Measurements from ENCODE around the gene PACS2. TPM values are rescaled to one million over a fixed set of nuclear protein-coding genes. Genes with fewer than 3 reads are reported as not detected.
A peak's percentile ranks its signal among the peaks of the same experiment; 100 is the strongest.

PACS2 gene
- total RNA-seq, 2 donors from 2014 or later = 24.9 to 26.3 TPM

DNA sequence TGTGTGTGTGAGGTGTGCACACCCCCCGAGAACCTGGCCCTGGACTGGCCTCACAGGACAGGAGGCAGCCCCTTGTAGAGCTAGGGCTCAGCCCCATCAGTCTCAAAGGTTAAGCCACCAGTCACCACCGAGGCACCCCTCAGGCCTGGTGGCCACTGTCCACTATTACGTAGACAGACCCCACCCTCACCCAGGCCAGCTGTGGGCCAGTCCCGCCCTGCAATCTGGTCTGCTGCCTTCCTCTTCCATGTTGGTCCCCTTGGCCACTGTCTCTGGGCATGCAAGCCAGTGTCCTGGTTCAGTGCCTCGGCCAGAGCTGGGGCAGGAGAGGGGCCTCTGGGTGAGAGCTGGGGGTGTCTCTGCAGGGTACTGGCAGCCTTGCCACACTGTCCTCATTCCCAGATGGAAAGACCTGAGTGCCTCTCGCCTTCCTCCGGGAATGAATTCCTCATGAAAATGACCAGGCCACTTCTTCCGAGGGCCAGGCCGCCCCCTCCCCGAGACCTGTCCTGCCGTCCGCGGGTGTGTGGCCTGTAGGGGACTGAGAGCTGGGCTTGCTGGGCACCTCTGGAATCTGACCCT, 82.9 kb downstream of the PACS2 start:
- DNase-seq (ENCODE audit: low spot score) = peak; percentile 52
- H3K4me1 Mint-ChIP-seq (ENCODE audit: low read depth in 2 of 2) = peaks cover 0 to 22% of the 10 kb centered on the region in 2 donors

DNA sequence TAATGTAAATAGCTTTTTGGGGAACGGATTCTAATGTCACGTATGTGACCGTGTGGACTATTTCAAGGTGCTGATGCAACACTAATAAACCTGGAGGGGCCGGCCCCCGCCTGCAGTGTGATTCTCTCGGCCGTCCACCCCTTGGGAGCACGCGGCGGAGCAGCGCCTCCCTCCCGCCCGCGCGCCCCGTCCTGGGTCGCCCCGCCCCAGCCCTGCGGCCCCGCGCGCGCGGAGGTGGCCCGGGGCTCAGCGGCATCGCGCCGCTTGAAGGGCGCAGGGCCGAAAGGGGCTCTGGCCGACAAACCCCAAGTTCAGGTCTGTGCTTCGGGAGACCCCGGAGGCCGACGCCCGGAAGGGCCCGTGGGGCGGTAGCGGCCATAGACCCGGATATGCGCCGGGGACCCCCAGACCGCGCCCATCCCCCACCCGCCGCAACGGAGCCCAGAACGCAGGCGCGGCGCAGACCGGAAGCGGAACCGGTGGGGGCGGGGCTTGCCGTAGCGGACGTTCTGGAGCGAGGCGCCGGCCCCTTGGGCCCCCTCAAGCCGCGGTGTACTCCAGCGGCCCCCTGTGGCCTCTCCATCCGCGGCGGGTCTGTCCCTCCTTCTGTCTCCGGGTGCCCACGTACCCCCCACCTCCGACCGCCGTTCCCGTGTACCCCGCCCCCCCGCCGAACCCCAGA, 83.6 kb downstream of the PACS2 start, which contains the start of gene TEX22:
Gene TEX22, plus strand, starts transcription at position 495 of the 682 bp plus-strand sequence. CDS start 803 bp downstream, outside the sequence.
- Mint-ChIP-seq H3K4me1 (ENCODE audit: low read depth in 2 of 2) (peaks cover 0 to 22% of the 10 kb centered on the region in 2 donors), H3K9me3 (no peaks in the 10 kb centered on the region), H3K27me3 (no peaks in the 10 kb centered on the region), H3K4me3 (peak within 1 kb of the TSS; percentile 90), H3K27ac (peak within 1 kb of the TSS; percentile 66 to 82), H3K36me3 (peaks cover 12% of the 10 kb centered on the region)
- DNase-seq (ENCODE audit: low spot score) = peak; percentile 93
- peak; percentile 91 to 93 for ATAC-seq

More for the DNA sequence above, 82.9 kb downstream of the PACS2 start:
- ATAC-seq = no peak
- peaks cover 12% of the 10 kb centered on the region for H3K36me3 Mint-ChIP-seq
- peak overlapping the region; percentile 66 to 82 for H3K27ac Mint-ChIP-seq
- no peaks in the 10 kb centered on the region for H3K9me3 Mint-ChIP-seq
- peak overlapping the region; percentile 71 for H3K4me3 Mint-ChIP-seq
- no peaks in the 10 kb centered on the region for H3K27me3 Mint-ChIP-seq

DNA sequence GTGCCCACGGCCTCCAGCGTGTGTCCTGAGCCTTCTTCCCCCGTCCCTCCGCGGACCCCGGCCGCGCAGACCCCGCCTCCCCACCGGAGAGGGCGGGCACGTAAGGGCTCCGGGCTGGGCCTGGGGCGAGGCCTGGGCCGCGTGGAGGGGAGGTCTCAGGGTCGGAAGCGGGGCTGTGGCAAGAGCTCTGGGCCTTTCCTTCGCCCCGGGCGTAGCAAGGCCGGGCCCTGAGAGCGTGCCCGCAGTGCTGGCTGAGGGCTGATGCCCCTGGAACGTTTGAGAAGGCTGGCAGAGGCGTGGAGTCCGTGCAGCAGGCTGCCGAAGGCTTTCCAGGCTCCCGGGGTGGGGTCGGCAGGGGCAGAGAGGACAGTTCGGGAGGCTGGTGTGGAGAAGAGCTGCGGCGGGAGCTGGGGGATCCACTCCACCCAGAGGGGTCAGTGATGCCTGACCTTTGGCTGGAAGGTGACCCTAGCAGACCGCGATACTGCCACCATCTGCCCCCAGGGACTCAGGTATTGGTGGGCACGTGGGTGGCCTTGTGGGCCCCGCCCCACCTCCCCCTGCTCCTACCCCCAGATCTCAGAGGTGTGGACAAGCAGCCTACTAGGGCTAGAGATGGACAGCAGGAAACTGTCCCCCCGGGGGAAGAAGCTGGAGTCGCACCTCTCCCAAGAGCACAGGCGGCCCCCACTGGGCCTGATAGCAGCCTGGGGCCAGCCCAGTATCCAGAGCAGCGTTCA, 84.3 kb downstream of the PACS2 start:
- Mint-ChIP-seq H3K4me3 (peak overlapping the region; percentile 90), H3K27me3 (no peaks in the 10 kb centered on the region), H3K9me3 (no peaks in the 10 kb centered on the region), H3K4me1 (ENCODE audit: low read depth in 2 of 2) (peaks cover 0 to 22% of the 10 kb centered on the region in 2 donors), H3K27ac (peak overlapping the region; percentile 66 to 68), H3K36me3 (peaks cover 12% of the 10 kb centered on the region)
- DNase-seq (ENCODE audit: low spot score) (peak; percentile 74), ATAC-seq (peak; percentile 75 to 78)

DNA sequence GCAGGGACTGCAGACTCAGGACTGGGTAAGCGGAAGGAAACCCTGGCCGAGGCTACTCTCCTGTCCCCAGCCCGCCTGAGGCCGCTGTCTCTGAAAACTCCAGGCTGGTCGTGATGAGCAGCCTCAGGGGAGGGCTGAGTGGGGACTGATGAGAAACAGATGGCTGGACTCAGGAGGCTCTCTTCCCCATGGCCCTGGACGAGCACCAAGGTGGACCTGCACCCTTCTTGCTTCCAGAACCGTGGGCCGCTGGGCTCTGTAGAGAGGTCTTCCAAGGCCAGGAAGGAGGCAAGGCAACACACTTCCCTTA, 84.9 kb downstream of the PACS2 start:
- H3K36me3 Mint-ChIP-seq = peaks cover 12% of the 10 kb centered on the region
- H3K27ac Mint-ChIP-seq = peak overlapping the region; percentile 66 to 68
- DNase-seq (ENCODE audit: low spot score) (no peak), ATAC-seq (no peak)
- no peaks in the 10 kb centered on the region for H3K9me3 Mint-ChIP-seq
- peak overlapping the region; percentile 90 for H3K4me3 Mint-ChIP-seq
- no peaks in the 10 kb centered on the region for H3K27me3 Mint-ChIP-seq
- peaks cover 0 to 25% of the 10 kb centered on the region in 2 donors for H3K4me1 Mint-ChIP-seq (ENCODE audit: low read depth in 2 of 2)

- Mint-ChIP-seq H3K27ac (no peak overlapping the region), H3K27me3 (no peaks in the 10 kb centered on the region), H3K36me3 (peaks cover 12% of the 10 kb centered on the region), H3K9me3 (no peaks in the 10 kb centered on the region), H3K4me1 (ENCODE audit: low read depth in 2 of 2) (peaks cover 0 to 26% of the 10 kb centered on the region in 2 donors), H3K4me3 (peak overlapping the region; percentile 90)
- DNase-seq (ENCODE audit: low spot score) (peak; percentile 44), ATAC-seq (no peak)
These were observed 85.5 kb downstream of the PACS2 start for GRCh38 chr14:105400016-105400415.

- Mint-ChIP-seq H3K27me3 (no peaks in the 10 kb centered on the region), H3K27ac (no peak overlapping the region), H3K4me1 (ENCODE audit: low read depth in 2 of 2) (peaks cover 0 to 23% of the 10 kb centered on the region in 2 donors), H3K9me3 (no peaks in the 10 kb centered on the region), H3K4me3 (no peak overlapping the region), H3K36me3 (peaks cover 12% of the 10 kb centered on the region)
- no peak for ATAC-seq
- no peak for DNase-seq (ENCODE audit: low spot score)
These were observed 87.2 kb downstream of the PACS2 start for GRCh38 chr14:105401699-105402098.

DNA sequence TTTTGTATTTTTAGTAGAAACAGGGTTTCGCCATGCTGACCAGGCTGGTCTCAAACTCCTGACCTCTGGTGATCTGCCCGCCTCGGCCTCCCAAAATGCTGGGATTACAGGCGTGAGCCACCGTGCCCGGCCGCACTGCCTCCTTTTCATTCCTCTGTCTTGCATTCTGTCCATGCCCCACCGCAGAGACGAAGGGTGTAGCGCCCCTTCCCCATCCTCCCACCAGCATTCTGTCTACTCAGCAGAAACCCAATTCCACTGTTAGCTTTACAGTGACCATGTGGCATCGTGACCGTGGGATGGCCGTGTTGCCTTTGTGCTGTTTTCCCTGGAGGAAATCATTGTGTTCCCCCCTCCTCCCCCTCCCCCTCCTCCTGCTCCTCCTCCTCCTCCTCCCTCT, 94.0 kb downstream of the PACS2 start:
- DNase-seq (ENCODE audit: low spot score) = no peak
- Mint-ChIP-seq H3K4me3 (no peak overlapping the region), H3K4me1 (ENCODE audit: low read depth in 2 of 2) (peaks cover 0 to 7% of the 10 kb centered on the region in 2 donors), H3K27ac (no peak overlapping the region), H3K9me3 (no peaks in the 10 kb centered on the region), H3K36me3 (no peaks in the 10 kb centered on the region), H3K27me3 (peaks cover 12 to 18% of the 10 kb centered on the region in 2 donors)
- no peak for ATAC-seq

DNA sequence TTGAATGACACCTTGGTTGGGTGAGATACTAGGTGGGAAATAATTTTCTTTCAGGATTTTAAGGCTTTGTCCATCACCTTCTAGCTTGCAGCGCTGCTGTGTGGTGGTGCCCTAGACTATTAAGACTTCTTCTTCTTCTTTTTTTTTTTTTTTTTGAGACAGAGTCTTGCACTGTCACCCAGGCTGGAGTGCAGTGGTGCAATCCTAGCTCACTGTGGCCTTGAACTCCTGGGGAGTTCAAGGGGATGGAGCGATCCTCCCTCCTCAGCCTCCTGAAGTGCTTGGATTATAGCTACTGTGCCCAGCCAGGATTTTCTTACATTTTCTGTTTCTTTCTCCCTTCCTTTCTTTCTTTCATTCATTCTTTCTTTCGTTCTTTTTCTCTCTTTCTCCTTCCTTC, 94.8 kb downstream of the PACS2 start:
- Mint-ChIP-seq H3K27me3 (peaks cover 12 to 18% of the 10 kb centered on the region in 2 donors), H3K36me3 (no peaks in the 10 kb centered on the region), H3K9me3 (no peaks in the 10 kb centered on the region), H3K4me3 (no peak overlapping the region), H3K4me1 (ENCODE audit: low read depth in 2 of 2) (peaks cover 0 to 4% of the 10 kb centered on the region in 2 donors), H3K27ac (no peak overlapping the region)
- no peak for DNase-seq (ENCODE audit: low spot score)
- no peak for ATAC-seq

DNA sequence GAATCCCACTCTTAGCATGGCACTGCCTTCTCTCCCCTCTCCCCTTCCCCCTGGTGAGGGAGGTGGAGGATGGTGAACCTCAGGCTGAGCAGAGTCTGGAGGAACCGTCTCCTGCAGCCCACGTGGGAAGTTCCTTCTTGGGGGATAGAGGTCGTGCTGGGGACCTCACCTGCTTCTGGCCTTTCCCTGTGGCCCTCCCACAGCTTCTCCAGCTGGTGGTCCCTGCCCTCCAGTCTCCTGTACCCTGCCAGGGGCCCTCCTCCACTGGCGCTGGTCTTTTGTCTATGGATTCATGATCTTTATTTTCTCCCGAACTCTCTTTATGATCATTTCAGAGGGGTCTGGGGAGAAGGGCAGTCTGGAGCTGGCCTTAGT, 96.1 kb downstream of the PACS2 start:
- no peak for ATAC-seq
- no peak for DNase-seq (ENCODE audit: low spot score)
- peaks cover 12 to 18% of the 10 kb centered on the region in 2 donors for H3K27me3 Mint-ChIP-seq
- no peaks in the 10 kb centered on the region for H3K36me3 Mint-ChIP-seq
- H3K4me1 Mint-ChIP-seq (ENCODE audit: low read depth in 2 of 2) = peaks cover 0 to 2% of the 10 kb centered on the region in 2 donors
- no peaks in the 10 kb centered on the region for H3K9me3 Mint-ChIP-seq
- H3K27ac Mint-ChIP-seq = no peak overlapping the region
- no peak overlapping the region for H3K4me3 Mint-ChIP-seq

DNA sequence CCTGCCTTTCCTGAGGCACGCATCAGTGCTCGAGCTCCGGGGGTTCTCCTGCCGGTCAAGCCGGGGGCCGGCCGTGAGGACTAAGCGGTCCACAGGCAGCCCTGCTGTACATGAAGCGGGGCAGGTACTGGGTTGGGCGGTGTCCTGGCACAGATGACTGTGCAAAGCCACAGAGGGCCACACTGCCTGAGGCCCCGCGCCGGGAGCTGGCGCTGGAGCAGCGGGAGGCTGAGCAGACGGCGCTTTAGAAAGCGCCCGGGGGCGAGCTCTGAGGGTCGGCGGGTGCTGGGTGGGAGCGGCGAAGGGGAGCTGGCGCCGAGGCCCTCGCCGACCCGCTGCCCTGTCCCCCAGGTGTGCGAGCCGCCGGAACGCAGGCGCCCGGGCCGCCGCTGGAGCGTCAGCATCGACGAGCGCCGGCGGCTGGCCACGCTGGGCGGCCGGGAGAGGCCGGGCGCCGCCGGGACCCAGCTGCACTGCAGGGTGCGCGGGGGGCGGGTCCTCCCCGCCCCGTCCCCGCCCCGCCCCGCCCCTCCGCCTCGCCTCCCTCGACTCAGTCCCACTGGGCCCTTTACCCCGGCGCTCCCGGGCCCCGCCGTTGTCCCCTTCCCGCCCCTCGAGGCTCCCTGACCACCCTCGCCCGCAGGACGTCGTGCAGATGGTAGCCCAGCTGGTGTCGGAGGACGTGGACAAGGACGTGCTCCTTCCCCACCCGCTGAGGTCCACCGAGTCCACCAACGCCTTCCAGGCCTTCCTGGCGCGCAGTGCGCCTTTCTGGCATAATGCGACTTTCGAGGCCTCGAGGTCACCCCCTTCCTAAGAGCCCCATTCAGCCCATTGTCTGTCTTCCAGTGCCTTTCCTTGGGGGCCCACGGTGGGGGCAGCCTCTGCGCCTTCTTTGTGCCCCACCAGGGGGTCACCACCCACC, 96.7 kb downstream of the PACS2 start:
- no peak overlapping the region for H3K4me3 Mint-ChIP-seq
- no peaks in the 10 kb centered on the region for H3K36me3 Mint-ChIP-seq
- H3K9me3 Mint-ChIP-seq = no peaks in the 10 kb centered on the region
- DNase-seq (ENCODE audit: low spot score) (no peak), ATAC-seq (peak; percentile 72 to 86)
- peaks cover 12 to 18% of the 10 kb centered on the region in 2 donors for H3K27me3 Mint-ChIP-seq
- H3K4me1 Mint-ChIP-seq (ENCODE audit: low read depth in 2 of 2) = peaks cover 0 to 2% of the 10 kb centered on the region in 2 donors
- H3K27ac Mint-ChIP-seq = no peak overlapping the region

- ATAC-seq (no peak), DNase-seq (ENCODE audit: low spot score) (no peak)
- H3K9me3 Mint-ChIP-seq = no peaks in the 10 kb centered on the region
- no peaks in the 10 kb centered on the region for H3K36me3 Mint-ChIP-seq
- no peak overlapping the region for H3K4me3 Mint-ChIP-seq
- H3K4me1 Mint-ChIP-seq (ENCODE audit: low read depth in 2 of 2) = peaks cover 0 to 2% of the 10 kb centered on the region in 2 donors
- H3K27me3 Mint-ChIP-seq = peaks cover 12 to 18% of the 10 kb centered on the region in 2 donors
- H3K27ac Mint-ChIP-seq = no peak overlapping the region
These were observed 97.6 kb downstream of the PACS2 start for GRCh38 chr14:105411985-105412770.

GRCh38 chr14:105412771-105413543, 98.4 kb downstream of the PACS2 start:
- Mint-ChIP-seq H3K9me3 (no peaks in the 10 kb centered on the region), H3K36me3 (no peaks in the 10 kb centered on the region), H3K27ac (no peak overlapping the region), H3K4me1 (ENCODE audit: low read depth in 2 of 2) (peaks cover 0 to 2% of the 10 kb centered on the region in 2 donors), H3K27me3 (peaks cover 12 to 18% of the 10 kb centered on the region in 2 donors), H3K4me3 (no peak overlapping the region)
- no peak for ATAC-seq
- no peak for DNase-seq (ENCODE audit: low spot score)
